Endothelial cell of umbilical vein (primary cell): ENCODE results near the gene LIMCH1. TPM values are rescaled to one million over a fixed set of nuclear protein-coding genes. Genes with fewer than 3 reads are reported as not detected.

Experiments
- BruUV-seq: library from RNA; stranded (reverse); fragments of 400-500 nt; replicated peaks from 2 replicates; lab custom pipeline; 2021; lab: Mats Ljungman, UMichigan
- CTCF ChIA-PET: fragments of 300-600, 350-600 bp; sonication (Branson Sonifier 250); formaldehyde crosslinking; loops from one replicate; lab custom pipeline; 2021; ENCODE audit warnings: antibody characterized with exemption, inconsistent platforms; lab: Charles Lee
- POLR2A ChIA-PET: fragments of 300-600, 350-600 bp; sonication (Branson Sonifier 250); formaldehyde crosslinking; loops from one replicate; lab custom pipeline; 2021; ENCODE audit warnings: antibody characterized with exemption, inconsistent platforms; lab: Charles Lee
- DNase-seq: peaks from one replicate; pipeline ENCODE4 v3.0.0-alpha.2; 2011; ENCODE audit warnings: low read depth, low spot score
- FAIRE-seq: peaks from 2 replicates; lab custom pipeline; 2011; peaks lifted over from hg19 to GRCh38; lab: Jason Lieb, UNC
- H2AFZ ChIP-seq: 2 replicates; pipeline ENCODE4 v1.6.0; 2012; ENCODE audit warnings: low read depth, low read length, control low read depth, inconsistent platforms
- H3K27ac ChIP-seq: 2 replicates; pipeline ENCODE4 v1.5.1; 2011; ENCODE audit warnings: low read depth, mild to moderate bottlenecking, control low read depth, low read length, moderate library complexity; ENCODE audit not compliant: insufficient read depth
- H3K27me3 ChIP-seq, 2 experiments: 2 replicates each; pipeline versions ENCODE4 v1.6.0 to v1.6.1; 2011; ENCODE audit warnings: low read length in 2 of 2, mixed read lengths in 1 of 2; ENCODE audit not compliant: control insufficient read depth in 2 of 2, insufficient read depth in 2 of 2
- H3K36me3 ChIP-seq, 2 experiments: 2 replicates in 1 of 2; 3 replicates in 1 of 2; pipeline ENCODE4 v1.5.1; 2011; ENCODE audit warnings: low read length in 2 of 2, mild to moderate bottlenecking in 1 of 2, moderate library complexity in 1 of 2; ENCODE audit not compliant: control insufficient read depth in 2 of 2, insufficient read depth in 2 of 2; ENCODE audit errors: extremely low read depth in 1 of 2
- H3K4me1 ChIP-seq: 3 replicates; pipeline ENCODE4 v1.5.1; 2011; ENCODE audit warnings: mild to moderate bottlenecking, low read length; ENCODE audit not compliant: control insufficient read depth, insufficient read depth; ENCODE audit errors: extremely low read depth
- H3K4me2 ChIP-seq: 2 replicates; pipeline ENCODE4 v1.6.1; 2011; ENCODE audit warnings: low read length, control low read depth, mixed read lengths; ENCODE audit not compliant: insufficient read depth
- H3K4me3 ChIP-seq, 3 experiments: fragments of 200-600 bp in 1 of 3; sonication (generic), shearing (Covaris generic) in 1 of 3; replicated peaks in 1 of 3; 2 replicates each; pipeline ENCODE4 v1.5.1; 2011 to 2016; ENCODE audit warnings: control low read depth in 3 of 3, low read length in 3 of 3, mild to moderate bottlenecking in 2 of 3, inconsistent platforms in 1 of 3, low read depth in 1 of 3, moderate library complexity in 1 of 3; ENCODE audit not compliant: insufficient read depth in 1 of 3
- H3K79me2 ChIP-seq: 2 replicates; pipeline ENCODE4 v1.6.0; 2012; ENCODE audit warnings: low read length, inconsistent platforms; ENCODE audit not compliant: control insufficient read depth, insufficient read depth
- H3K9ac ChIP-seq: replicated peaks from 2 replicates; pipeline ENCODE3; 2011; ENCODE audit warnings: low read length, control low read depth; ENCODE audit not compliant: insufficient read depth; ENCODE audit errors: extremely low read depth
- H3K9me1 ChIP-seq: replicated peaks from 3 replicates; pipeline ENCODE4 v1.6.0; 2011; ENCODE audit warnings: mild to moderate bottlenecking, low read length; ENCODE audit not compliant: control insufficient read depth, insufficient read depth; ENCODE audit errors: extremely low read depth
- H3K9me3 ChIP-seq: replicated peaks from 2 replicates; pipeline ENCODE4 v1.5.1; 2012; ENCODE audit warnings: low read length, inconsistent platforms; ENCODE audit not compliant: control insufficient read depth, insufficient read depth
- H4K20me1 ChIP-seq: replicated peaks from 2 replicates; pipeline ENCODE3; 2011; ENCODE audit warnings: mild to moderate bottlenecking, low read length; ENCODE audit not compliant: control insufficient read depth, insufficient read depth; ENCODE audit errors: extremely low read depth
- CTCF ChIP-seq, 2 donors: IDR thresholded peaks; 1 replicate in 1 of 2; 2 replicates in 1 of 2; pipeline ENCODE4 v1.5.1; 2011; ENCODE audit warnings: low read length in 2 of 2, mild to moderate bottlenecking in 2 of 2, moderate library complexity in 2 of 2, control low read depth in 1 of 2, inconsistent platforms in 1 of 2, low read depth in 1 of 2; ENCODE audit not compliant: insufficient read depth in 1 of 2; ENCODE audit errors: extremely low read depth in 1 of 2
- FOS ChIP-seq: IDR thresholded peaks from 2 replicates; pipeline ENCODE4 v1.6.1; 2011; ENCODE audit warnings: mild to moderate bottlenecking, low read length, moderate library complexity, borderline replicate concordance; ENCODE audit not compliant: insufficient read depth
- GATA2 ChIP-seq: IDR thresholded peaks from 2 replicates; pipeline ENCODE4 v1.7.0; 2011; ENCODE audit warnings: low read depth, mild to moderate bottlenecking, moderate library complexity, mixed read lengths, low read length; ENCODE audit not compliant: insufficient read length, insufficient read depth
- JUN ChIP-seq: IDR thresholded peaks from 2 replicates; pipeline ENCODE4 v1.6.1; 2011; ENCODE audit warnings: borderline replicate concordance, low read depth; ENCODE audit not compliant: insufficient read length, insufficient read depth
- MAX ChIP-seq: IDR thresholded peaks from 2 replicates; pipeline ENCODE4 v1.6.1; 2011; ENCODE audit not compliant: insufficient read depth, insufficient read length
- MYC ChIP-seq: IDR thresholded peaks from one replicate; pipeline ENCODE4 v1.6.1; 2011; ENCODE audit warnings: mild to moderate bottlenecking, low read depth, low read length
- POLR2A ChIP-seq: IDR thresholded peaks from 2 replicates; pipeline ENCODE4 v1.6.1; 2012; ENCODE audit warnings: low read depth, mild to moderate bottlenecking, control low read depth, low read length
- POLR2AphosphoS5 ChIP-seq: IDR thresholded peaks from 2 replicates; pipeline ENCODE4 v1.6.1; 2012; ENCODE audit warnings: low read depth, mild to moderate bottlenecking, control low read depth, low read length, moderate library complexity; ENCODE audit not compliant: insufficient read depth
- dilution Hi-C: fragments of 300-500 bp; cut with MboI; formaldehyde crosslinking; loops from one replicate; pipeline ENCODE4 v1.15.0; 2019; ENCODE audit warnings: low sequenced_read_pairs; ENCODE audit not compliant: extremely low pct_ligation_motif_present
- intact Hi-C: fragments of 100-400 bp; cut with micrococcal nuclease; formaldehyde crosslinking; loops from one replicate; pipeline ENCODE4 v1.10.0; 2022
- polyA plus RNA-seq, 4 experiments: library from polyadenylated mRNA; depleted of rRNA in 3 of 4; stranded (reverse) in 3 of 4; unstranded in 1 of 4; fragments of >200 nt; gene quantifications; 2 replicates each; pipeline versions ENCODE4 v1.2.1 to v1.2.3, GENCODE V29; 2011 to 2012; ENCODE audit warnings: missing spikeins in 1 of 4
- total RNA-seq: library from RNA; stranded (reverse); gene quantifications from 2 replicates; pipeline ENCODE4 v1.2.3, GENCODE V29; 2021

Gene LIMCH1
- total and polyA plus RNA-seq, 2 donors (not counting 3 experiments of a cell fraction or from before 2014, with no cell fraction given) = 14.3 to 32.8 TPM

GRCh38 chr4:41657561-41657960, 119.6 kb downstream of the LIMCH1 start:
- Histone ChIP-seq H3K9me1 (no peaks in the 10 kb centered on the region), H3K36me3 (no peaks in the 10 kb centered on the region), H3K27me3 (peaks cover 0 to 17% of the 10 kb centered on the region in 2 experiments), H3K9me3 (no peaks in the 10 kb centered on the region), H2AFZ (no peak overlapping the region), H3K4me3 (no peak overlapping the region), H3K79me2 (no peaks in the 10 kb centered on the region), H3K4me1 (no peaks in the 10 kb centered on the region), H3K9ac (no peak overlapping the region), H3K27ac (no peak overlapping the region), H4K20me1 (no peaks in the 10 kb centered on the region), H3K4me2 (no peak overlapping the region)
- FAIRE-seq = no peak
- DNase-seq = no peak
- no TSS peak for BruUV-seq
- intact Hi-C loops (no loop called here), dilution Hi-C loops (no loop called here)
- POLR2A ChIA-PET = no interaction called here
- CTCF ChIA-PET = no interaction called here
- TF ChIP-seq JUN (no peak), FOS (no peak), MAX (no peak), POLR2A (no peak), GATA2 (no peak), POLR2AphosphoS5 (no peak)

GRCh38 chr4:41658163-41658562, 120.2 kb downstream of the LIMCH1 start:
- H3K27ac ChIP-seq = no peak overlapping the region
- DNase-seq (no peak), FAIRE-seq (no peak)
- no peaks in the 10 kb centered on the region for H3K36me3 ChIP-seq
- intact Hi-C loops (no loop called here), dilution Hi-C loops (no loop called here)
- H3K79me2 ChIP-seq = no peaks in the 10 kb centered on the region
- peaks cover 2 to 17% of the 10 kb centered on the region in 2 experiments for H3K27me3 ChIP-seq
- no peaks in the 10 kb centered on the region for H3K9me3 ChIP-seq
- H3K4me3 ChIP-seq = no peak overlapping the region
- H3K4me1 ChIP-seq = no peaks in the 10 kb centered on the region
- no peak for TF ChIP-seq GATA2
- TF ChIP-seq POLR2AphosphoS5 = no peak
- TF ChIP-seq POLR2A = no peak
- TF ChIP-seq MYC = no peak
- no peak for TF ChIP-seq JUN
- no peak for TF ChIP-seq FOS
- TF ChIP-seq CTCF (IDR thresholded peaks at IDR 0.05; ENCODE audit: extremely low read depth in 1 of 2, insufficient read depth in 1 of 2, low read depth in 1 of 2, low read length in 2 of 2) = no peak
- POLR2A ChIA-PET = no interaction called here
- H3K9ac ChIP-seq = no peak overlapping the region
- no TSS peak for BruUV-seq
- no peaks in the 10 kb centered on the region for H4K20me1 ChIP-seq
- H3K9me1 ChIP-seq = no peaks in the 10 kb centered on the region
- no peak overlapping the region for H2AFZ ChIP-seq
- CTCF ChIA-PET = interaction anchor here (0.7 kb wide), 1 partner anchor 377 kb away, joined by 3 read pairs; no protein-coding TSS in a partner anchor
- H3K4me2 ChIP-seq = no peak overlapping the region
